NCI-H2107 (cell line): ENCODE measurements around the gene ITK.
"Not testable (repeated sequence)": the region's sequence is repeated elsewhere in the genome, so short reads cannot be mapped to it uniquely, and the experiment has no call there.

Experiments used
- DNase-seq: peaks from one replicate; lab custom pipeline; 2025; lab: John Stamatoyannopoulos, UW

ITK gene

GRCh38 chr5:157212307-157212706 lies 31.7 kb downstream of the ITK start:
- no peak for DNase-seq

GRCh38 chr5:157213527-157214243 lies 33.0 kb downstream of the ITK start:
- no peak for DNase-seq

- DNase-seq: no peak
Observed at GRCh38 chr5:157214415-157214814, 33.8 kb downstream of the ITK start.

- no peak for DNase-seq
Observed at GRCh38 chr5:157214861-157215513, 34.3 kb downstream of the ITK start.

- no peak for DNase-seq
Observed at GRCh38 chr5:157215514-157216167, 35.0 kb downstream of the ITK start.

- no peak for DNase-seq
Observed at GRCh38 chr5:157216391-157217142, 35.9 kb downstream of the ITK start.

GRCh38 chr5:157217289-157218024 lies 36.8 kb downstream of the ITK start:
- no peak for DNase-seq

GRCh38 chr5:157219491-157220271 lies 39.0 kb downstream of the ITK start:
- no peak for DNase-seq

- DNase-seq: no peak
Observed at GRCh38 chr5:157221959-157222358, 41.3 kb downstream of the ITK start.

GRCh38 chr5:157222506-157223230 lies 42.0 kb downstream of the ITK start:
- DNase-seq: no peak

- no peak for DNase-seq
Observed at GRCh38 chr5:157225469-157226422, 45.1 kb downstream of the ITK start.

GRCh38 chr5:157230610-157231009 lies 50.0 kb downstream of the ITK start:
- no peak for DNase-seq

GRCh38 chr5:157232706-157233105 lies 52.1 kb downstream of the ITK start:
- DNase-seq: no peak

- DNase-seq: no peak
Observed at GRCh38 chr5:157233515-157233914, 52.9 kb downstream of the ITK start.

GRCh38 chr5:157236423-157236822 lies 55.8 kb downstream of the ITK start:
- DNase-seq: no peak

- DNase-seq: no peak
Observed at GRCh38 chr5:157241483-157241882, 60.8 kb downstream of the ITK start.

GRCh38 chr5:157244704-157245103 lies 64.1 kb downstream of the ITK start:
- DNase-seq: not testable (repeated sequence)

- DNase-seq: no peak
Observed at GRCh38 chr5:157245476-157245875, 64.8 kb downstream of the ITK start.

- no peak for DNase-seq
Observed at GRCh38 chr5:157245886-157246285, 65.2 kb downstream of the ITK start.
